ENCODE data around the gene ZCCHC8.

The ZCCHC8 gene

GRCh38 chr12:122454739-122455138 lies 46.0 kb downstream of the ZCCHC8 start:
- Histone ChIP-seq H3K4ac (ENCODE audit: low read depth in 1 of 2, low read length in 2 of 2) (no peak overlapping the region), H2BK120ac (ENCODE audit: low read depth, low read length) (no peak overlapping the region), H3K9ac (ENCODE audit: low read length) (no peak overlapping the region), H3K27ac (ENCODE audit: low read length, poor library complexity, severe bottlenecking) (no peak overlapping the region), H2AK5ac (ENCODE audit: low read length, severe bottlenecking) (no peak overlapping the region), H4K8ac (ENCODE audit: low read length) (no peak overlapping the region), H3K4me2 (ENCODE audit: low read length, poor library complexity, severe bottlenecking) (no peak overlapping the region), H2BK15ac (ENCODE audit: low read depth, poor library complexity, severe bottlenecking) (no peak overlapping the region), H3K79me1 (replicated peaks; ENCODE audit: low read length, poor library complexity, severe bottlenecking) (no peaks in the 10 kb centered on the region), H3K4me1 (ENCODE audit: control insufficient read depth, insufficient read depth, low read depth, low read length) (peaks cover 9% of the 10 kb centered on the region), H3K36me3 (ENCODE audit: control insufficient read depth in 1 of 2, insufficient read depth in 2 of 2, low read depth in 1 of 2, low read length in 2 of 2) (no peaks in the 10 kb centered on the region), H2BK12ac (ENCODE audit: low read length in 2 of 2) (no peak overlapping the region), H2BK5ac (ENCODE audit: low read depth, low read length, poor library complexity, severe bottlenecking) (no peak overlapping the region), H3K18ac (ENCODE audit: low read depth in 1 of 2, low read length in 2 of 2) (no peak overlapping the region), H3K27me3 (ENCODE audit: control insufficient read depth in 1 of 2, insufficient read depth in 1 of 2, low read length in 2 of 2) (no peaks in the 10 kb centered on the region), H3K14ac (ENCODE audit: low read length in 2 of 2) (no peak overlapping the region), H4K91ac (ENCODE audit: low read length) (no peak overlapping the region), H3K23ac (ENCODE audit: low read length in 2 of 2) (no peak overlapping the region), H3K4me3 (ENCODE audit: insufficient read depth in 1 of 2, low read depth in 1 of 2, low read length in 2 of 2) (no peak overlapping the region), H3K9me3 (ENCODE audit: control insufficient read depth, low read length) (no peaks in the 10 kb centered on the region), H2AFZ (ENCODE audit: low read depth, low read length) (no peak overlapping the region)
- 64% methylated on average over 4 of the region's 6 CpGs for WGBS
- DNase-seq = no peak

- WGBS = 96% methylated on average over 12 of the region's 12 CpGs
- peak overlapping the region; percentile 82 for H4K91ac ChIP-seq (ENCODE audit: low read length)
- H4K8ac ChIP-seq (ENCODE audit: low read length) = peak overlapping the region; percentile 96
- no peak overlapping the region for H3K9ac ChIP-seq (ENCODE audit: low read length)
- no peak for DNase-seq
- H2BK120ac ChIP-seq (ENCODE audit: low read depth, low read length) = no peak overlapping the region
- no peak overlapping the region for H3K27ac ChIP-seq (ENCODE audit: low read length, poor library complexity, severe bottlenecking)
- no peak overlapping the region for H2BK15ac ChIP-seq (ENCODE audit: low read depth, poor library complexity, severe bottlenecking)
- H3K9me3 ChIP-seq (ENCODE audit: control insufficient read depth, low read length) = no peaks in the 10 kb centered on the region
- H2BK5ac ChIP-seq (ENCODE audit: low read depth, low read length, poor library complexity, severe bottlenecking) = no peak overlapping the region
- H3K14ac ChIP-seq (ENCODE audit: low read length in 2 of 2) = peak overlapping the region in 1 of 2 experiments; percentile 50
- peak overlapping the region in 1 of 2 experiments; percentile 85 for H3K4ac ChIP-seq (ENCODE audit: low read depth in 1 of 2, low read length in 2 of 2)
- H2AK5ac ChIP-seq (ENCODE audit: low read length, severe bottlenecking) = no peak overlapping the region
- H3K4me2 ChIP-seq (ENCODE audit: low read length, poor library complexity, severe bottlenecking) = no peak overlapping the region
- no peak overlapping the region for H3K4me3 ChIP-seq (ENCODE audit: insufficient read depth in 1 of 2, low read depth in 1 of 2, low read length in 2 of 2)
- H3K79me1 ChIP-seq (replicated peaks; ENCODE audit: low read length, poor library complexity, severe bottlenecking) = no peaks in the 10 kb centered on the region
- no peak overlapping the region for H3K23ac ChIP-seq (ENCODE audit: low read length in 2 of 2)
- peaks cover 6% of the 10 kb centered on the region for H3K4me1 ChIP-seq (ENCODE audit: control insufficient read depth, insufficient read depth, low read depth, low read length)
- H3K27me3 ChIP-seq (ENCODE audit: control insufficient read depth in 1 of 2, insufficient read depth in 1 of 2, low read length in 2 of 2) = no peaks in the 10 kb centered on the region
- H3K36me3 ChIP-seq (ENCODE audit: control insufficient read depth in 1 of 2, insufficient read depth in 2 of 2, low read depth in 1 of 2, low read length in 2 of 2) = no peaks in the 10 kb centered on the region
- H2AFZ ChIP-seq (ENCODE audit: low read depth, low read length) = peak overlapping the region; percentile 29
- peak overlapping the region in 1 of 2 experiments; percentile 52 for H3K18ac ChIP-seq (ENCODE audit: low read depth in 1 of 2, low read length in 2 of 2)
- H2BK12ac ChIP-seq (ENCODE audit: low read length in 2 of 2) = peak overlapping the region in 1 of 2 experiments; percentile 33
Measured at GRCh38 chr12:122454250-122454721, 46.4 kb downstream of the ZCCHC8 start.

GRCh38 chr12:122452701-122453285 lies 47.9 kb downstream of the ZCCHC8 start:
- no peaks in the 10 kb centered on the region for H3K27me3 ChIP-seq (ENCODE audit: control insufficient read depth in 1 of 2, insufficient read depth in 1 of 2, low read length in 2 of 2)
- peak overlapping the region in 1 of 2 experiments; percentile 34 for H3K18ac ChIP-seq (ENCODE audit: low read depth in 1 of 2, low read length in 2 of 2)
- no peak overlapping the region for H2AK5ac ChIP-seq (ENCODE audit: low read length, severe bottlenecking)
- no peak overlapping the region for H3K4me2 ChIP-seq (ENCODE audit: low read length, poor library complexity, severe bottlenecking)
- no peak for DNase-seq
- 90% methylated on average over 10 of the region's 11 CpGs for WGBS
- no peak overlapping the region for H2BK5ac ChIP-seq (ENCODE audit: low read depth, low read length, poor library complexity, severe bottlenecking)
- H2BK12ac ChIP-seq (ENCODE audit: low read length in 2 of 2) = peak overlapping the region in 1 of 2 experiments; percentile 39
- no peak overlapping the region for H3K14ac ChIP-seq (ENCODE audit: low read length in 2 of 2)
- H3K4me3 ChIP-seq (ENCODE audit: insufficient read depth in 1 of 2, low read depth in 1 of 2, low read length in 2 of 2) = no peak overlapping the region
- H3K9ac ChIP-seq (ENCODE audit: low read length) = no peak overlapping the region
- no peak overlapping the region for H3K23ac ChIP-seq (ENCODE audit: low read length in 2 of 2)
- H4K91ac ChIP-seq (ENCODE audit: low read length) = no peak overlapping the region
- H2AFZ ChIP-seq (ENCODE audit: low read depth, low read length) = no peak overlapping the region
- no peak overlapping the region for H4K8ac ChIP-seq (ENCODE audit: low read length)
- H3K9me3 ChIP-seq (ENCODE audit: control insufficient read depth, low read length) = no peaks in the 10 kb centered on the region
- no peak overlapping the region for H3K27ac ChIP-seq (ENCODE audit: low read length, poor library complexity, severe bottlenecking)
- no peak overlapping the region for H3K4ac ChIP-seq (ENCODE audit: low read depth in 1 of 2, low read length in 2 of 2)
- no peaks in the 10 kb centered on the region for H3K79me1 ChIP-seq (replicated peaks; ENCODE audit: low read length, poor library complexity, severe bottlenecking)
- H3K36me3 ChIP-seq (ENCODE audit: control insufficient read depth in 1 of 2, insufficient read depth in 2 of 2, low read depth in 1 of 2, low read length in 2 of 2) = no peaks in the 10 kb centered on the region
- H3K4me1 ChIP-seq (ENCODE audit: control insufficient read depth, insufficient read depth, low read depth, low read length) = no peaks in the 10 kb centered on the region
- no peak overlapping the region for H2BK120ac ChIP-seq (ENCODE audit: low read depth, low read length)
- H2BK15ac ChIP-seq (ENCODE audit: low read depth, poor library complexity, severe bottlenecking) = no peak overlapping the region

- Histone ChIP-seq H3K9me3 (ENCODE audit: control insufficient read depth, low read length) (no peaks in the 10 kb centered on the region), H3K18ac (ENCODE audit: low read depth in 1 of 2, low read length in 2 of 2) (no peak overlapping the region), H2BK5ac (ENCODE audit: low read depth, low read length, poor library complexity, severe bottlenecking) (no peak overlapping the region), H3K9ac (ENCODE audit: low read length) (no peak overlapping the region), H3K27ac (ENCODE audit: low read length, poor library complexity, severe bottlenecking) (no peak overlapping the region), H2BK120ac (ENCODE audit: low read depth, low read length) (no peak overlapping the region), H3K4me2 (ENCODE audit: low read length, poor library complexity, severe bottlenecking) (no peak overlapping the region), H3K79me1 (replicated peaks; ENCODE audit: low read length, poor library complexity, severe bottlenecking) (no peaks in the 10 kb centered on the region), H2BK15ac (ENCODE audit: low read depth, poor library complexity, severe bottlenecking) (no peak overlapping the region), H3K23ac (ENCODE audit: low read length in 2 of 2) (no peak overlapping the region), H3K4me3 (ENCODE audit: insufficient read depth in 1 of 2, low read depth in 1 of 2, low read length in 2 of 2) (no peak overlapping the region), H3K27me3 (ENCODE audit: control insufficient read depth in 1 of 2, insufficient read depth in 1 of 2, low read length in 2 of 2) (no peaks in the 10 kb centered on the region), H2AK5ac (ENCODE audit: low read length, severe bottlenecking) (no peak overlapping the region), H4K8ac (ENCODE audit: low read length) (no peak overlapping the region), H2BK12ac (ENCODE audit: low read length in 2 of 2) (no peak overlapping the region), H3K14ac (ENCODE audit: low read length in 2 of 2) (no peak overlapping the region), H3K4ac (ENCODE audit: low read depth in 1 of 2, low read length in 2 of 2) (no peak overlapping the region), H3K36me3 (ENCODE audit: control insufficient read depth in 1 of 2, insufficient read depth in 2 of 2, low read depth in 1 of 2, low read length in 2 of 2) (no peaks in the 10 kb centered on the region), H2AFZ (ENCODE audit: low read depth, low read length) (no peak overlapping the region), H4K91ac (ENCODE audit: low read length) (no peak overlapping the region), H3K4me1 (ENCODE audit: control insufficient read depth, insufficient read depth, low read depth, low read length) (no peaks in the 10 kb centered on the region)
- DNase-seq = peak; percentile 92
- WGBS = 82% methylated on average over 2 of the region's 2 CpGs
Measured at GRCh38 chr12:122449317-122449716, 51.4 kb downstream of the ZCCHC8 start.
